GM21390 (cell line): ENCODE results near the gene C17orf100.
"Not testable (repeated sequence)": the region's sequence is repeated elsewhere in the genome, so short reads cannot be mapped to it uniquely, and the experiment has no call there.

Experiments used
- ATAC-seq: cut with Tn5 transposase; IDR thresholded peaks from one replicate; pipeline ENCODE4 v1.9.1; 2021; ENCODE audit not compliant: unreplicated experiment

The C17orf100 gene

GRCh38 chr17:6640536-6641246, 10.9 kb upstream of the C17orf100 start, which contains the start of the genes KIAA0753 and TXNDC17:
KIAA0753 (minus strand) TSS chr17:6640711; CDS start chr17:6635103, 5,608 bp downstream.
TXNDC17 (plus strand) TSS chr17:6641060; CDS start chr17:6641083, 23 bp downstream.
- peak; percentile 91 for ATAC-seq

GRCh38 chr17:6641247-6641863, 10.2 kb upstream of the C17orf100 start:
- peak; percentile 5 for ATAC-seq

GRCh38 chr17:6642592-6642991, 9.0 kb upstream of the C17orf100 start:
- no peak for ATAC-seq

GRCh38 chr17:6643451-6644125, 8.0 kb upstream of the C17orf100 start:
- ATAC-seq = no peak

GRCh38 chr17:6648181-6648580, 3.4 kb upstream of the C17orf100 start:
- ATAC-seq = no peak

- peak; percentile 10 for ATAC-seq
These were observed 424 bp downstream of the C17orf100 start for GRCh38 chr17:6651919-6652452.

- no peak for ATAC-seq
These were observed 3.5 kb downstream of the C17orf100 start for GRCh38 chr17:6654841-6655731.

GRCh38 chr17:6655732-6656361, 4.3 kb downstream of the C17orf100 start:
- ATAC-seq = not testable (repeated sequence)

- ATAC-seq = not testable (repeated sequence)
These were observed 5.5 kb downstream of the C17orf100 start for GRCh38 chr17:6656797-6657632.

GRCh38 chr17:6657633-6658287, 6.2 kb downstream of the C17orf100 start:
- no peak for ATAC-seq

GRCh38 chr17:6658411-6658810, 6.8 kb downstream of the C17orf100 start:
- ATAC-seq = not testable (repeated sequence)

- ATAC-seq = no peak
These were observed 8.5 kb downstream of the C17orf100 start for GRCh38 chr17:6660101-6660500.

GRCh38 chr17:6660805-6661463, 9.4 kb downstream of the C17orf100 start:
- ATAC-seq = peak; percentile 78

GRCh38 chr17:6661464-6661848, 9.9 kb downstream of the C17orf100 start:
- ATAC-seq = no peak

GRCh38 chr17:6663200-6663599, 11.6 kb downstream of the C17orf100 start:
- ATAC-seq = not testable (repeated sequence)

- ATAC-seq = no peak
These were observed 14.5 kb downstream of the C17orf100 start for GRCh38 chr17:6666077-6666521.

GRCh38 chr17:6666557-6666956, 15.0 kb downstream of the C17orf100 start:
- ATAC-seq = no peak

GRCh38 chr17:6667516-6667915, 16.0 kb downstream of the C17orf100 start:
- no peak for ATAC-seq
